ENCODE results near the gene HDC.

Gene HDC

DNA sequence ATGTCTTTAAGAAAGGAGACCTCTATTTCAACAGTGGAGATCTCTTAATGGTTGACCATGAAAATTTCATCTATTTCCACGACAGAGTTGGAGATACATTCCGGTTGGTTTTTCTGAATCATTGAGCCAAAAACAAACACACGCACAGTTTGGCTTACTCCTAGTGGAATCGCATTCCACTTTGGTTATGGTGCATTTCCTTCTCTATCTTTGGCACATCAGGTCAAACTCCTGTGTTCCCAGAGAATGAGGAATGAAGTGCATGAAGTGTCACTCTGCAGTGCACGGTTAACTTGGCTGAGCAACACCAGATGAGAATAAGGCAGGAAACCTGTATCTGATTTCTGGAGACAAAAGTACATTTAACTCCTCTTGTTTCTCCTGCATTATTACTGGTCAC lies 38.5 kb downstream of the HDC start:
- no peak for DNase-seq (ENCODE audit: low read depth in 1 of 2, low spot score in 1 of 2)

DNA sequence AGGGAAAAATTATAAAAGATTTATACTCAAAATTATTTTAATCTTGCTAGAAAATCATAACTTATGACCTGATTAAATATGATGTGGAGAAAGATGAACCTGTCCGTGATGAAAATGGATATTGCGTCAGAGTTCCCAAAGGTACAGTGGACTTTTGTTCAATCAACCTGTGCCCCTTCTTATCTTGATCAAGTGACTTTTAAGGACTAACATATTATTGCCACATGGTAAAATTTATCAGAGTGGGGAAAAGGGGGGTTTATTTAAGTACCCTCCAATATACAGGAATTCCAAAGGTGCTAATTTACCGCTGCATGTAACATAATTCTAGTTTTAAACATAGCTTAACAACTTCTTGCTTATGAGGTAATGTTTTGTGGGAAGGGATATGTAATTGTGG lies 39.6 kb downstream of the HDC start:
- DNase-seq (ENCODE audit: low read depth in 1 of 2, low spot score in 1 of 2) = no peak

GRCh38 chr15:50225057-50225456 lies 40.5 kb downstream of the HDC start:
- DNase-seq (ENCODE audit: low read depth in 1 of 2, low spot score in 1 of 2) = no peak

DNA sequence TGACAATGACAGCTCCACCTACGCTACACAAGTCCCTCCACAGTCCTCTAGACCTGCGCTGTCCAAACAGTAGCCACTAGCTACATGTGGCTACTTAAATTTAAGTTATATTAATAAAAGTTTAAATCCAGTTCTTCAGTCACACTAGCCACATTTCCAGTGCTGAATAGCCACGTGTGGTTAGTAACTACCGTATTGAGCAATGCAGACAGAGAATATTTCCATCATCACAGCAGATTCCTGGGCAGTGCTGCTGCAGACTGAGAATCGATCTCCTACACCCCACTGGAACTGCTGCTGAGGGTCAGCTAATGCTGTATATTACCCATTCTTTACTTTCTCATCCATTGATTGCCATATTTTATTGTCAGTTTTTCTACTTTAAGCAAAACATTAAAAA lies 40.9 kb downstream of the HDC start:
- no peak for DNase-seq (ENCODE audit: low read depth in 1 of 2, low spot score in 1 of 2)

DNA sequence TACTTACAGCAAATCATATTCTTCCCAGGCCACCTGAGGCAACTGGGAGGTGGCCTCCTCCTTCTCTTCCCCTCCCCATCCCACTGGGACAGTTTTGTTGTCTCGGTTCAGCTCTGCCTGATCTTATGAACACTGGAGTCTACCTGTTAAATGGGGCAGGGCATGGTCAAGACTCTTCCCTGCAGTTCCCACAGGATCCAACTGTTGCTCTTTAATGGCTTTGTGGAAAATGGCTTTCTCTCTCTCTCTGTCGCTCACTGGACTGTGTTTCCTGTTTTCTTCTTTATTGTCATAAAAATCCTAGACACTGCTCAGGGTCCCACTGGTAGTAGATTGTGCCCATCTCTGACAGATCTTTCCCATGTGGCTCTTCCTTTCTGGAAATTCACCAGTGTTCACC lies 43.3 kb downstream of the HDC start:
- no peak for DNase-seq (ENCODE audit: low read depth in 1 of 2, low spot score in 1 of 2)

- no peak for DNase-seq (ENCODE audit: low read depth in 1 of 2, low spot score in 1 of 2)
Measured at GRCh38 chr15:50219820-50220219, 45.7 kb downstream of the HDC start.

GRCh38 chr15:50218691-50219090 lies 46.8 kb downstream of the HDC start:
- no peak for DNase-seq (ENCODE audit: low read depth in 1 of 2, low spot score in 1 of 2)

GRCh38 chr15:50218291-50218690 lies 47.2 kb downstream of the HDC start:
- DNase-seq (ENCODE audit: low read depth in 1 of 2, low spot score in 1 of 2) = no peak

DNA sequence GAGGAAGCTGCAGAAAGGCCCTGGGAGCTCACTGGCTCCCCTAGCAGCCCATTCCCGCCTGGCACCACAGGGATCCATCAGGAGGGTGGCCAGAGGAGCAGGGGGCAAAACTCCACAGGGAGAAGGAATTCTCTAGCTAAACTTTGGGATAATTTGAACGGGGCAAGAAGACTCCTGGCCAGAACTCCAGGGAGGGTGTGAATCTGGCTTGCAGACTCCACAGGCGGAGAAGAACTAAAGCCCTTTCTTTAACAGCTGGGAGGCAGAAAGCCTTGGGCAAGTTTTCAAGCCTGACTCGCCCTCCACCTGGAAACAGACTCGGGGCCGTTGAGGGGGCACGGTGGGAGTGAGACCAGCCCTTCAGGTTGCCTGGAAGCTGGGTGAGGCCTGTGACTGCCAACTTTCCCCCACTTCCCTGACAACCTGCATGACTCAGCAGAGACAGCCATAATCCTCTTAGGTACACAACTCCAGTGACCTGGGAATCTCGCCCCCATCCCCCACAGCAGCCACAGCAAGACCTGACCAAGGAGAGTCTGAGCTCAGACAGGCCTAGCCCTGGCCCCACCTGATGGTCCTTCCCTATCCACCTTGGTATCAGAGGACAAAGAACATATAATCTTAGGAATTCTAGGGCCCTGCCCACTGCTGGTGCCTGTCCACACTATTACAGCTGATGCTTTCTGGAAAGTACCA lies 54.9 kb downstream of the HDC start:
- DNase-seq (ENCODE audit: low read depth in 1 of 2, low spot score in 1 of 2) = no peak

DNA sequence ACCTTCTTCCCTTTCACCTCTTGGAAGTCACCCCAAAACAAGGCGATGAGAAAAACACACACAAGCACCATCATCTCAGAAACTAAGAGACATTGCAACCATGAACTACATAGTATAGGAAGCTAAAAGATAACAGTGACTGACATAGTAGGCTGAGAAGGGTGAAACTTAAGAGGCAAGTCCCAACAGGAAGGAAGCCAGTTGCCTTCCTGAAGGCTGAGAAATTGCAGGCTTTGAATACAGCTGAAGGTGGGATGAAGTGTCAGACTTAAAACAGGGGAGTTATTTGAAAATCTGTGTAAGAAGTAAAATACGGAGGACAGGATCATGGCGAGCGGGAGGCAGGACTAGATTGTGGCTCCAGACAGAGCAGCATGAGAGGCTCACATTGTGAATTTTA lies 55.7 kb downstream of the HDC start:
- no peak for DNase-seq (ENCODE audit: low read depth in 1 of 2, low spot score in 1 of 2)

DNA sequence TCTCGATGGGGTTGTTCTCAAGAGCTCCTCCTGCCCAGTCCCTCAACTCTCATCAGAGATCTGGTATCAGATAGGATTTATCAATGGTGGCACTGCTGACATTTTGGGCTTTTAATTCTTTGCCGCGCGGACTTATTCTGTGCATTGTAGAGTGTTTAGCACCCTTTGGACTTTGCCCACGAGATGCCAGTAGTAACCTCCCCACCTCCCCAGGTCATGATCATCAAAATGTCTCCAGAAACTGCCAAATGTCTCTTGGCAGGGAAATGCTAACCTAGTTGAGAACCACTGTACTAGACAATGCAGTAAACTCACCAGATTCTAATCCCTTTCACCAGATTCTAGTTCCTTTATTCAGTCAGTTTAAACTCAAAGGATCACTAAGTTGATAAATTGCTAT lies 59.5 kb downstream of the HDC start:
- no peak for DNase-seq (ENCODE audit: low read depth in 1 of 2, low spot score in 1 of 2)

DNA sequence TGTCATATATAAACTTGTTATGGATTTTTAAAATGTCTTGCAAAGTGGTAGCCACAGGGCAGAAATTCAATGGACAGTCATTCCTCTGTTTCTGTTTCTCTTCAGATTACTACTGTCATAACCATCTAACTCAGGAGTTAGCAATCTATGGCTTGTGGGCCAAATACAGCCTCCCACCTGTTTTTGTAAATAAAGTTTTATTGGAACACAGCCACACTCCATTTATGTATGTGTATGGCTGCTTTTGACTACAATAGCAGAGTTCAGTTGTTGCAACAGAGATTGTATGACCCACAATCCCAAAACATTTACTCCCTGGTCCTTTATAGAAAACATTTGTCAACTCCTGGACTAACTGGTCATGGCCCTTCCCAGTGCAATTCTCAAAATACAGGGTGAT lies 63.5 kb downstream of the HDC start:
- DNase-seq (ENCODE audit: low read depth in 1 of 2, low spot score in 1 of 2) = no peak

DNA sequence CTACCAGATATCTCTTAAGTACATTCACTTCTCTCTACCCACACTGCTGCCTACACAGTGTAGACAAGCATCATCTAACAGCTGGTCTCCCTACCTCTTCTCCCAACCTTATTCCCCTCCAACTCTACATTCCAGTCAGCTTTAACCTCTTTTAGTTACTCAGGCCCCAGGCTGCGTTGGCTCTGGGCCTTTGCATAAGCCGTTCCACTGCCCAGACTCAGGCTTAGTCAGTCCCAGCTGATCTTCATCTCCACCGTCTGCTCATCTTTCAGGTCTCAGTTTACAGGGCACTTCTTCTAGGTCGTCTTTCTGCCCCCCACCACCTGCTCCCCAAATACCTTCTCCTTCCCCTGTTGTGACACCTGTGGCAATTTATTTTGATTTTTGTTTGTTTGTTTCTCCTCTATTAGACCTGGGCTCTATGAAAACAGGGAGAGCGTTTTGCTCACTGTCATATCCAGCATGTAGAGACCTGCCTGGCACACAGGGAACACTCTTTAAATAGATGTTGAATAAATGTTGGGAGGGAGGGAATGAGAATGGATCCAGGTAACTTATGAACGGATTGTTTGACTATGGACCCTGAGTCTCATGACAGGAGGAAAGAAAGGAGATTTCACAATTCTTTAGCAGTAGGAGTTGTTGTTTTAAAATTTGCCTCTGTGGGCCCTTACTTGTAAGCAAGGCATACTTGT lies 72.5 kb downstream of the HDC start:
- no peak for DNase-seq (ENCODE audit: low read depth in 1 of 2, low spot score in 1 of 2)

DNA sequence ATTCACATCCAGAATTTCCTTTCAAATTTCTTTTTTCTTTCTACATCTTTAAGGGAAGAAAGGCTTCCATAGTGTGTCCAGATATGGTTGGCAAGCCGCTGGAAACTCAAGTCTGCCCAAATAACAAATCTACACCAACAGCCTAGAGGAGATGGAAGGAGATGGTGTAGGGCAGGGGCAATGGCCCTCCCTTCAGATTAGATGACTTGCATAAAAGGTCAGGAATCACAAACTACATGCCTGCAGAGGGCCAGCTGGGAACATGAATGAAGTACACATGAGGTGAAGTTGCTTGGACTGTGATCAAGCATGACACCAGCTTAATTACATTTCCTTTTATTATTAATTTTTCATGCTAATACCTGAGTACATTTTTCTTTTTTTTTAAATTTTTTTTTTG lies 73.4 kb downstream of the HDC start:
- no peak for DNase-seq (ENCODE audit: low read depth in 1 of 2, low spot score in 1 of 2)
